HG02852 (cell line): ENCODE results near the gene ACTA2.
A peak's percentile ranks its signal among the peaks of the same experiment; 100 is the strongest.

Source experiments
- ATAC-seq: cut with Tn5 transposase; IDR thresholded peaks from one replicate; pipeline ENCODE4 v1.9.1; 2021; ENCODE audit warnings: mild to moderate bottlenecking, moderate library complexity; ENCODE audit not compliant: unreplicated experiment

The ACTA2 gene

DNA sequence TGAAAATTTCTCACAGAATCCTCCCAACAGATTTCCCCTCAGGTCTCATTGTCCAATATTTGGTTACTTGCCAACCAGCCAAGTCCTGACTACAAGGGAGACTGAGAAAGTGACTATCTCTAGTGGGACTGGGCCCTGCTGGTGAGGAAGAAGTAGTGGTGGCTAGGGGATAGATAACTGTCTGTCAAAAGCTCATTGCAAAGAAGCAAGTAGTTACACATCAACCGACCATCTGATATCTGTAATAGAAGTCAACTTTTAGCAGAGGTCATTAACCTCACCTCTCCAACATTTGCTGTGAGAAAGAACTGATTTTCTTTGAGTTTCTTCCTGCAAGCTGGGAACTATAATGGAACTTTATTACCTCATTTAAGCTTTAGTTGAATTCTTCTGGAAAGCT is 57.3 kb downstream of the ACTA2 start:
- no peak for ATAC-seq

DNA sequence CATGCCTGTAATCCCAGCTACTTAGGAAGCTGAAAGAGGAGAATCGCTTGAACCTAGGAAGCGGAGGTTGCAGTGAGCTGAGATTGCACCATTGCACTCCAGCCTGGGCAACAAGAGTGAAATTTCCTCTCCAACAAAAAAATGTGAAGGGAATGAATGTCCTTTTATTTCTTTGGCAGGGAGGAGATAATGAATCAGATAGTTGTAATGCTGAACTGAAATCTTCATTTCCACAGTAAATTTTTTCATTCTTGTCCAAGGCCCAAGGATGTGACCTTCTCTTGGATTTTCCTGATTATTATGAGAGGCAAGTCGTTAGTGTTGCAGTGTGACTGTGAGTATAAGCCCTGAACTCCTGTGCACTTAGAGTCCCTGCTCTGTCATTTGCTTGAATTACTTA is 59.0 kb downstream of the ACTA2 start:
- ATAC-seq, result no peak

DNA sequence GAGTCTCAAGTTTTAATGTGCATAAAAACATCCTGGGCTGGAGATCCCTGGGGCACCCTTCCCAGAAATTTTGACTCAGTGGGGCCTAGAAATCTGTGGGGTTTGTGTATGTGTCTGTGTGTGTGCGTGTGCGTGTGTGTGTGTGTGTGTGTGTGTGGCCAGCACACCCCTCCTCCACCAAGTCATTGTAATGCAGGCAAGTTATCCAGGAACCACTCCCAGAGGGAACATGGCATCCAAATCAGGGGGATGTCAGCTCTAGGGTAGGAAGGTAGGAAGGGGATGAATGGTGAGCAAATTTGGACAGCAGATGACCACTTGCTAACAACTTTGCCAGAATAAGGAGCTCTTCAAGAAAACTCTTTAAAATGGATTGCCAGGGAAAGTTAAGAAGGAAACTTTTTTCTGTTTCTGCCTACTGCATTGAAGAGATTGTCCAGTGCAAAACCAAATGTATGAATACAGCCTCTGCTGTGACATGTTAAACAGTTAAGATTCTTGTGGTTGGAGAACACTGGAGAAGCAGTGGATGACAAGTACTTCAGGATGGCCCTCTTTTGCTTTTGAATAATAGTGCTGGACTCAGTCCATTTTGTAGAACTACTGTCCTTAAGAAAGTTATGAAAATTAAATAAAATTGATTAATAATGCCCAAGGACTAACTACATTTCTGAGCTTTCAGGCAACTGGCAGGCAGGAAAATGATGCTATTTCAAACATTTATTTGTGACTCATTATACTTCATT is 60.2 kb downstream of the ACTA2 start:
- ATAC-seq, result no peak

DNA sequence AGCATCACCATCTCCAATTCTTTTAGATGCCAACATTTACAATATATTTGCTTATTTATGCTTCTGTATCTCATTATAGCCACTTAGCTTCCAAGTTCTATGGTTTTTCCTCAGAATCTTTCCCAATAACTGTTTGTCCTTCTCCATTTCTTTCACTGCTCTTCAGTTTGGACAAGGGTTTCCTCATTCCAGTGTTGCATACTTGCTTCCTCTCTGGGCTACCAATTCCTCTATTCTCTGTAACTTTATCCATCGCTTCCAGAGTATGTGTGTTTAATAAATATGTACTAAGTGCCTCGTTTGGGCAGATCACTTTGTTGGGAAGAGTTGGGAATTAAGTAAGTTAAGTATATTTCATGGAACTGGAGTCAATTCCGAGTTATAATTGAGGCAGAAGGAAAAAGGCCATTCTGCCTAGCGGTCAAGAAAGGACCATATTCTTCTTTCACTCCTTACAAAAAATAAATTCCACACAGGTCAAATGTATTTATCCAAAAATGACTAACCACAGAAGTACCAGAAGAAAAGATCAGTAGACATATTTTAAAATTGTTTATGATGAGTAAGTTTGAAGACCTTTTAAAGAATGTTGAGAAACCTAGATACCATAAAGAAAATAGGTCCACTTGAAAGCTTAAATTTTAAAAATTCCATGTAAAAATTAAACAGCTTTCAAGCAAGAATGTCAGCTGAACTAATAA is 61.7 kb downstream of the ACTA2 start:
- ATAC-seq, result no peak

DNA sequence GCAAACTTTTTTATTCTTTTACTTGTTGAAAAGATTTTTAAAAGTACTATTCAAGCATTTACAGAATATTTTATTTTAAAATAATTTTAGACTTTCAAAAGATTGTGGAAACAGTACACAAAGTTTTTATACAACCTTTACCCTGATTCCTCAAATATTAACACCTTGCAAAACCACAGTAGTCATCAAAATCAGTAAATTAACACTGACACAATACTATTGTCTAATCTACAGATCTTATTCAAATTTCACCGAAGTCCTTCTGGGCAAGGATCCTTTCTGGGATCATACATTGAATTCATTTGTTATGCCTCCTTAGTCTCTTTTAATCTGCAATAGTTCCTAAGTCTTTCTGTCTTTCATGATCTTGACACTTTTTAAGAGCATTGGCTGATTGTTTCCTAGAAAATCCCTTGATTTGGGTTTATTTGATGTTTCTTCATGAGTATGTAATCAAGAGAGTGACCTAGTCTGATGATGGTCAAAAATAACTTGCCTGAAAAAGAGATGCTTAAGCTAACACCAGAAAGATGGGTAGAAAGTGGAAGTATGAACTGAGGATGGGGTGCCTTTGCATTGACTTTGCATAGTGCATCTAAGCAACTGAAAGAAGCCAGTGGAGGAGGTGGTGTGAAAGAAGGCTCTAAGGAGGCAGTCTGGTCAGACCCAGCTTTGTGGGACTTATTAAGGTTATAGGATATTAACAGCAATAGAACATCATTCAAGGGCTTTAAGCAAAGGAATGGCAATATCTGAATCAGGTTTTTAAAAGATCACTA is 62.8 kb downstream of the ACTA2 start:
- peak; percentile 85 for ATAC-seq

DNA sequence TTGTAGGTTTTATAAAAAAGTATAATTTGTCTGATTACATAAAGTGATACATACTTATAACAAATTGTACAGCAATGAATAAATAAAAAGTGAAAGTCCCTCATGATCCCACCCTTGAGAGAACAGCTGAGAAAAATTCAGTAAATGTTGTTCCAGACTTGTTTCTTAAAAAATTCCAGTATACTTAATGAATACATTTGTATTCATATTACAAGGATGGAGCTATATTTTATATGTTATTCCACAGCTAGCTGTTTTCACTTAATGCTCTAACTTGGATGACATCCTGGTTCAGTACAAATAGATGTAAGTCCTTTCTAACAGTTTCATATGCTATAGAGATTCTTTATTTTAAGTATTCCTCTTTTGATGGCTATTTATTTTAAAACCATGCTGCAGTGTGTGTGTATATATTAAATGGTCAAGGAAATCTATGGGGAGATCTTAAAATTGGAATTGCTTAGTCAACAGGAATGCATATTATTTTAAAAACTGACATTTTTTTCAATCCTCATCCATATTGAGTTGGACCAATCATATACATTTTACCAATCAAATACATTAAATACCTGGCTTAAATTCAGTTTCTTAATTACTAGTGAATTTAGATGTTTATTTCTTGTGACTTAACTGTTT is 63.6 kb downstream of the ACTA2 start:
- ATAC-seq, result no peak

DNA sequence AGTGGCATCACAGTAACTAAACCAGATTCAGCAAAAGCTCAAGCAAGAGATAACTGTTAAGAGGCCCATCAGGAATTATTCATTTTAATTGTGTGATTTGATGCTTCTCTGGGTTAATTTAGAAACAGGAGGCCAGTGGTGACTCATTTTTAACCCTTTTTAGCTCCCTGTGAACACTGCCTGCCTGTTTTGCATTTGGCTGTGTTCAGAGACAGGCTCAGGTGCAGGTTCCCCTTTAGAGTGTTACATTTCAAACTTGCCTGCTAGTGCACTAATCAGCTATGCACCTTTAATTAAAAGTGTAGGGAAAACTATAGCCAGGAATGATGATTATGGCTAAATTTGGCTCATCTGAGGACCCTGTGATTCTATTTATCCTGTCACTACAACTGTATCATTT is 66.0 kb downstream of the ACTA2 start:
- ATAC-seq, result peak; percentile 56
